SK-N-MC (cell line): Measurements from ENCODE around the gene RRBP1.

Experiments used
- EZH2 ChIP-seq: fragments of 200-600 bp; sonication (generic); IDR thresholded peaks from one replicate; pipeline ENCODE4 v1.6.1; 2017; ENCODE audit warnings: antibody characterized with exemption
- POLR2AphosphoS5 ChIP-seq: IDR thresholded peaks from 2 replicates; pipeline ENCODE4 v1.6.1; 2012; ENCODE audit warnings: mild to moderate bottlenecking, low read depth, low read length, borderline replicate concordance

DNA sequence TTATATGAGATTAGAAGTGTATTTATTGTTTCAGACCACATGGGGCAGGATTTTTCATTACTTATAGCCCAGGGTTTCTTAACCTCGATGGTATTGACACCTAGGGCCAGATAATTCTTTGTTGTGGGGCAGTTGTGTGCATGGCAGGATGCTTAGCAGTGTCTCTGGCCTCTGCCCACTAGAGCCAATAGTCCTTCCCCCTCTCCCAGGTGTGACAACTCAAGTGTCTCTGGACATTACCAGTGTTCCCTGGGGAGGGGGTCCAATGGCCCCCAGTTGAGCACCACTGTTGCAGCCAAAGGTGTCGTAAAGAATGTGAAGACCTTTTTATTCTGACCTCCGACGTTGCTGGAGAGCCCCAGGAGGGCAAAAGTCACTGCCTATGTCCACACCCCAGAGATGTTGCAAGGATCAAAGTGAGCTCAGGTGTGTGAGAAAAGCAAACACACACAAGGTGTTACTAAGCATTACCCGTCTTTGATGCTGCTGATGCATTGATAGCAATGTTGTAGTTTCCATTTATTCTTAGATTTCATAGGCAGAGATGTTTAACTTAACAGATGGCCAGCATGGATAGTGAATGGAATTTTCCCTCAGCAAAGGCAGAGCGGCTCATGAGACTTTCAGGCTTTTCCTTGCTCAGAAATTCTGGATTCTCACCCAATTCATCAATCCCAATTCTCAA is 39.9 kb upstream of the RRBP1 start:
- TF ChIP-seq EZH2 (no peak), POLR2AphosphoS5 (no peak)
